ENCODE measurements around the gene PRDM16. TPM values are rescaled to one million over a fixed set of nuclear protein-coding genes. Genes with fewer than 3 reads are reported as not detected.

PRDM16 gene
- polyA plus RNA-seq, 2 of the 4 experiments (the other 2 are of a cell fraction), result 0.03 to 0.35 TPM

DNA sequence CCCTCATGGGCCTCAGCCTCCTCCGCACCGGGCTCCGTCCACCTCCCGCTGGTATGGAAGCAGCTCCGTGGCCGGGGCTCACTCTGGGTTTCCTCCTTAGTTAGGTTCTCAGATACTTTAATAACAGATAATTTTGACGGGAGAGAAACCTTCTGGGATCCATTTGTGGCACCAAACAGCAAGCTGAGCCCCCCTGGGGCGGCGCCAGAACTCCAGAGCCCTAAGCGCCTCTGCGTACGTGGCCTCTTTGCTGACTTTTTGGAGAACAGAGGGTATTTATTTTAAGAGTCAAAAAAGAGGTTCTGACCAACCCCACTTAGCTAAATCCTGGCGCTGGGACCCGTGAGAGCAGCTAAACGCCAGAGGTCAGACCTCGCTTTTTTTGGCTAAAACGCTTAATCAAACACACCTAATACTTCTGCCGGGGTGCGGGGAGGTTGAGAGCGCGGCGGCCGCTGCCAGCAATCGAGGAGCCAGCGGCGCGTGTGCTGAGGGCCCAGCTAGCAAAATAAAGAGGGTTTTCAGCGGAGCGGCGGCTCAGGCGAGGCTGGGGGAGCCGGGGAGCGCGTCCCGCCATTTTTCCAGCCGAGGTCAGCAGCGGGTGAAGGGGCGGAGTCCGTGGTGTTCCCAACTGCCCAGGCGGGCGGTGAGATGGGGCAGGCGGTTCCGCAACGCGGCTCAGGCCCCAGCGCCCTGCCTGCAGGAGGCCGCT, 171.7 kb downstream of the PRDM16 start:
- H3K4me2 ChIP-seq, result no peak overlapping the region
- no peak overlapping the region for H3K27ac ChIP-seq
- H3K4me3 ChIP-seq, result no peak overlapping the region
- H3K4me1 ChIP-seq, result no peaks in the 10 kb centered on the region
- ATAC-seq, result no peak
- DNase-seq (ENCODE audit: low read depth in 1 of 2, low spot score in 1 of 2), result no peak
- no peaks in the 10 kb centered on the region for H3K9me3 ChIP-seq
- CTCF ChIA-PET, result no interaction called here
- FAIRE-seq, result no peak
- TF ChIP-seq HOXB13 (CRISPR knock-in tag; IDR thresholded peaks at IDR 0.05; ENCODE audit: low read depth) (no peak), NFE2L2 (conservative IDR thresholded peaks at IDR 0.05; ENCODE audit: low read length) (no peak), TP53 (CRISPR knock-in tag; IDR thresholded peaks at IDR 0.05) (no peak), TFCP2L1 (CRISPR knock-in tag; IDR thresholded peaks at IDR 0.05) (no peak), POLR2A (IDR thresholded peaks at IDR 0.05; ENCODE audit: low read length) (no peak), ZFP36 (IDR thresholded peaks at IDR 0.05; ENCODE audit: borderline replicate concordance, partially characterized antibody) (no peak), KDM5A (IDR thresholded peaks at IDR 0.05) (no peak), RNF2 (IDR thresholded peaks at IDR 0.05; ENCODE audit: borderline replicate concordance, low read depth) (no peak), BHLHE40 (IDR thresholded peaks at IDR 0.05; ENCODE audit: low read depth, low read length) (no peak), SREBF2 (IDR thresholded peaks at IDR 0.05) (no peak)
- TF ChIP-seq, protein P1, sequence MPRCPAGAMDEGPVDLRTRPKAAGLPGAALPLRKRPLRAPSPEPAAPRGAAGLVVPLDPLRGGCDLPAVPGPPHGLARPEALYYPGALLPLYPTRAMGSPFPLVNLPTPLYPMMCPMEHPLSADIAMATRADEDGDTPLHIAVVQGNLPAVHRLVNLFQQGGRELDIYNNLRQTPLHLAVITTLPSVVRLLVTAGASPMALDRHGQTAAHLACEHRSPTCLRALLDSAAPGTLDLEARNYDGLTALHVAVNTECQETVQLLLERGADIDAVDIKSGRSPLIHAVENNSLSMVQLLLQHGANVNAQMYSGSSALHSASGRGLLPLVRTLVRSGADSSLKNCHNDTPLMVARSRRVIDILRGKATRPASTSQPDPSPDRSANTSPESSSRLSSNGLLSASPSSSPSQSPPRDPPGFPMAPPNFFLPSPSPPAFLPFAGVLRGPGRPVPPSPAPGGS (IDR thresholded peaks at IDR 0.05), result no peak
- TF ChIP-seq, protein P2, sequence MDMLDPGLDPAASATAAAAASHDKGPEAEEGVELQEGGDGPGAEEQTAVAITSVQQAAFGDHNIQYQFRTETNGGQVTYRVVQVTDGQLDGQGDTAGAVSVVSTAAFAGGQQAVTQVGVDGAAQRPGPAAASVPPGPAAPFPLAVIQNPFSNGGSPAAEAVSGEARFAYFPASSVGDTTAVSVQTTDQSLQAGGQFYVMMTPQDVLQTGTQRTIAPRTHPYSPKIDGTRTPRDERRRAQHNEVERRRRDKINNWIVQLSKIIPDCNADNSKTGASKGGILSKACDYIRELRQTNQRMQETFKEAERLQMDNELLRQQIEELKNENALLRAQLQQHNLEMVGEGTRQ (IDR thresholded peaks at IDR 0.05), result no peak
- TF ChIP-seq, protein P3, sequence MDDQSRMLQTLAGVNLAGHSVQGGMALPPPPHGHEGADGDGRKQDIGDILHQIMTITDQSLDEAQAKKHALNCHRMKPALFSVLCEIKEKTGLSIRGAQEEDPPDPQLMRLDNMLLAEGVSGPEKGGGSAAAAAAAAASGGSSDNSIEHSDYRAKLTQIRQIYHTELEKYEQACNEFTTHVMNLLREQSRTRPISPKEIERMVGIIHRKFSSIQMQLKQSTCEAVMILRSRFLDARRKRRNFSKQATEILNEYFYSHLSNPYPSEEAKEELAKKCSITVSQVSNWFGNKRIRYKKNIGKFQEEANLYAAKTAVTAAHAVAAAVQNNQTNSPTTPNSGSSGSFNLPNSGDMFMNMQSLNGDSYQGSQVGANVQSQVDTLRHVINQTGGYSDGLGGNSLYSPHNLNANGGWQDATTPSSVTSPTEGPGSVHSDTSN (IDR thresholded peaks at IDR 0.05), result no peak
- POLR2A ChIA-PET, result no interaction called here
- WGBS (ENCODE audit: missing lambda C conversion rate), result 61% methylated on average over 42 of the region's 47 CpGs

DNA sequence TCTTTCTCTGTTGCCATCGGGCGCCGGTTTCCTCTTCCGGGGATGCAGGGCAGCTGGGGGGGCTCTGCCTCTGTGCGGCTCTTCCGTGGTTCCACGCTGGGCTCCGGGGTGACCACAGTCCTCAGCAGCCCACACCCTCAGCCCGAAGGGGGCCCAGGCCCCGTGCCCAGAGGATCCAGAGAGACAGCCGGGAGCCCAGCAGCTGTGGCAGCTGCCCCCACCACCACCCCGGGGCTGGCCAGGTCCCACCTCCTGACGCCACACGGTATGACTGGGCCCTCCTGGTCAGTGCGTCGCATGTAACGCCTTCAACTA, 172.2 kb downstream of the PRDM16 start:
- H3K4me1 ChIP-seq, result no peaks in the 10 kb centered on the region
- WGBS (ENCODE audit: missing lambda C conversion rate), result 82% methylated on average over 7 of the region's 17 CpGs
- FAIRE-seq (no peak), DNase-seq (ENCODE audit: low read depth in 1 of 2, low spot score in 1 of 2) (no peak), ATAC-seq (no peak)
- TF ChIP-seq RAD21 (conservative IDR thresholded peaks at IDR 0.05 in 1 of 2, IDR thresholded peaks at IDR 0.05 in 1 of 2) (no peak), CHD4 (IDR thresholded peaks at IDR 0.05; ENCODE audit: borderline replicate concordance) (no peak), RNF2 (IDR thresholded peaks at IDR 0.05; ENCODE audit: borderline replicate concordance, low read depth) (no peak), PHF8 (IDR thresholded peaks at IDR 0.05; ENCODE audit: borderline replicate concordance, low read depth) (no peak), POLR2AphosphoS2 (conservative IDR thresholded peaks at IDR 0.05; ENCODE audit: low read length) (no peak), TP53 (CRISPR knock-in tag; IDR thresholded peaks at IDR 0.05) (no peak), EP300 (IDR thresholded peaks at IDR 0.05) (no peak), POLR2A (IDR thresholded peaks at IDR 0.05; ENCODE audit: low read length) (no peak), FOSB (CRISPR knock-in tag; IDR thresholded peaks at IDR 0.05) (no peak), CEBPB (IDR thresholded peaks at IDR 0.05) (no peak), FOXS1 (CRISPR knock-in tag; IDR thresholded peaks at IDR 0.05) (no peak), EHMT2 (IDR thresholded peaks at IDR 0.05; ENCODE audit: low read depth) (no peak), MAZ (IDR thresholded peaks at IDR 0.05; ENCODE audit: borderline replicate concordance, low read depth, low read length) (no peak), NR3C1 (IDR thresholded peaks at IDR 0.05) (no peak), HDAC2 (IDR thresholded peaks at IDR 0.05) (no peak), JUNB (IDR thresholded peaks at IDR 0.05) (no peak), CBX8 (IDR thresholded peaks at IDR 0.05) (no peak)
- TF ChIP-seq, protein P4, sequence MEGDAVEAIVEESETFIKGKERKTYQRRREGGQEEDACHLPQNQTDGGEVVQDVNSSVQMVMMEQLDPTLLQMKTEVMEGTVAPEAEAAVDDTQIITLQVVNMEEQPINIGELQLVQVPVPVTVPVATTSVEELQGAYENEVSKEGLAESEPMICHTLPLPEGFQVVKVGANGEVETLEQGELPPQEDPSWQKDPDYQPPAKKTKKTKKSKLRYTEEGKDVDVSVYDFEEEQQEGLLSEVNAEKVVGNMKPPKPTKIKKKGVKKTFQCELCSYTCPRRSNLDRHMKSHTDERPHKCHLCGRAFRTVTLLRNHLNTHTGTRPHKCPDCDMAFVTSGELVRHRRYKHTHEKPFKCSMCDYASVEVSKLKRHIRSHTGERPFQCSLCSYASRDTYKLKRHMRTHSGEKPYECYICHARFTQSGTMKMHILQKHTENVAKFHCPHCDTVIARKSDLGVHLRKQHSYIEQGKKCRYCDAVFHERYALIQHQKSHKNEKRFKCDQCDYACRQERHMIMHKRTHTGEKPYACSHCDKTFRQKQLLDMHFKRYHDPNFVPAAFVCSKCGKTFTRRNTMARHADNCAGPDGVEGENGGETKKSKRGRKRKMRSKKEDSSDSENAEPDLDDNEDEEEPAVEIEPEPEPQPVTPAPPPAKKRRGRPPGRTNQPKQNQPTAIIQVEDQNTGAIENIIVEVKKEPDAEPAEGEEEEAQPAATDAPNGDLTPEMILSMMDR (IDR thresholded peaks at IDR 0.05), result no peak
- TF ChIP-seq, protein P1 (IDR thresholded peaks at IDR 0.05), result no peak
- TF ChIP-seq, protein P5, sequence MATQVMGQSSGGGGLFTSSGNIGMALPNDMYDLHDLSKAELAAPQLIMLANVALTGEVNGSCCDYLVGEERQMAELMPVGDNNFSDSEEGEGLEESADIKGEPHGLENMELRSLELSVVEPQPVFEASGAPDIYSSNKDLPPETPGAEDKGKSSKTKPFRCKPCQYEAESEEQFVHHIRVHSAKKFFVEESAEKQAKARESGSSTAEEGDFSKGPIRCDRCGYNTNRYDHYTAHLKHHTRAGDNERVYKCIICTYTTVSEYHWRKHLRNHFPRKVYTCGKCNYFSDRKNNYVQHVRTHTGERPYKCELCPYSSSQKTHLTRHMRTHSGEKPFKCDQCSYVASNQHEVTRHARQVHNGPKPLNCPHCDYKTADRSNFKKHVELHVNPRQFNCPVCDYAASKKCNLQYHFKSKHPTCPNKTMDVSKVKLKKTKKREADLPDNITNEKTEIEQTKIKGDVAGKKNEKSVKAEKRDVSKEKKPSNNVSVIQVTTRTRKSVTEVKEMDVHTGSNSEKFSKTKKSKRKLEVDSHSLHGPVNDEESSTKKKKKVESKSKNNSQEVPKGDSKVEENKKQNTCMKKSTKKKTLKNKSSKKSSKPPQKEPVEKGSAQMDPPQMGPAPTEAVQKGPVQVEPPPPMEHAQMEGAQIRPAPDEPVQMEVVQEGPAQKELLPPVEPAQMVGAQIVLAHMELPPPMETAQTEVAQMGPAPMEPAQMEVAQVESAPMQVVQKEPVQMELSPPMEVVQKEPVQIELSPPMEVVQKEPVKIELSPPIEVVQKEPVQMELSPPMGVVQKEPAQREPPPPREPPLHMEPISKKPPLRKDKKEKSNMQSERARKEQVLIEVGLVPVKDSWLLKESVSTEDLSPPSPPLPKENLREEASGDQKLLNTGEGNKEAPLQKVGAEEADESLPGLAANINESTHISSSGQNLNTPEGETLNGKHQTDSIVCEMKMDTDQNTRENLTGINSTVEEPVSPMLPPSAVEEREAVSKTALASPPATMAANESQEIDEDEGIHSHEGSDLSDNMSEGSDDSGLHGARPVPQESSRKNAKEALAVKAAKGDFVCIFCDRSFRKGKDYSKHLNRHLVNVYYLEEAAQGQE (IDR thresholded peaks at IDR 0.05), result no peak
- ChIA-PET POLR2A (no interaction called here), CTCF (no interaction called here)
- H3K9me3 ChIP-seq, result no peaks in the 10 kb centered on the region
- no peak overlapping the region for H3K4me2 ChIP-seq
- H3K27ac ChIP-seq, result no peak overlapping the region
- no peak overlapping the region for H3K4me3 ChIP-seq

Measured in A549 (cell line).